GM19099 (cell line): ENCODE results near the gene DYNLT5.

ENCODE experiments used
- POLR2A ChIP-seq: IDR thresholded peaks from 3 replicates; pipeline ENCODE4 v1.6.1; 2011; ENCODE audit warnings: low read depth; ENCODE audit not compliant: insufficient read length; ENCODE audit errors: extremely low read depth

Gene DYNLT5

GRCh38 chr1:66737836-66738235 lies 14.4 kb upstream of the DYNLT5 start:
- no peak for TF ChIP-seq POLR2A

DNA sequence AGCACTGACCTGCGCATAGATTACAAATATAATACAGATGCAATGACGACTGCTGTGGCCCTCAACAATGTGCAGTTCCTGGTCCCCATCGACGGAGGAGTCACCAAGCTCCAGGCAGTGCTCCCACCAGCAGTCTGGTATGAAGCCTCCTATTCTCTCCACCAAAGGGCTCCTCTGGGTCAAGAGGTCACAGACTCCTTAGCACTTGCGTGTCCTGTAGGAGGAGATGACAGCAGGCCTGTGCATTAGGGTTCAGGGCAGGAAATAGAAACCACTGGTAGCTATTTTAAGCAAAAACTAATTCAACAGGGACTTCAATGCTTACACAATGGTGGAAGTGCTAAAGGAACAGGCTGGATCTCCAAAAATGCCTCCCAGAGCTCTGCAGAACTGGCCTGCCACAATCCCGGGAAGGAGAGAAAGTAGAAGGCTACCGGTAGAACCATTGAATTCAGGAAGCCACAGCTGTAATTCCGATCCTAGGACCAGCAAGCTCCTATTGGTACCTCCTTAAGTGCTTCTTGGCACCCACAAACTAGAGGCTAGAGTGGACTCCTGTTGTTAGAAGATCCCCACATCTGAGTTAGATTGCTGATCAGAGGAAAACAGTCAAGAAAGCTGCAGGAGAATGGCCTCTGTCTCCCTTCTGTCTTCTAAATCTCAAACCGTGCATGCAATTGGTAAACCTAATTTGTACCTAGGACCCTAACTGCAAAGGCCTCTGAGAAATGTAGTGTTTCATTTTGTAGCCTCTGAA lies 12.7 kb upstream of the DYNLT5 start:
- TF ChIP-seq POLR2A, result no peak

GRCh38 chr1:66745451-66745850 lies 6.8 kb upstream of the DYNLT5 start:
- TF ChIP-seq POLR2A, result no peak

GRCh38 chr1:66747501-66747900 lies 4.8 kb upstream of the DYNLT5 start:
- TF ChIP-seq POLR2A, result no peak

- no peak for TF ChIP-seq POLR2A
Observed at GRCh38 chr1:66750577-66750976, 1.7 kb upstream of the DYNLT5 start.

DNA sequence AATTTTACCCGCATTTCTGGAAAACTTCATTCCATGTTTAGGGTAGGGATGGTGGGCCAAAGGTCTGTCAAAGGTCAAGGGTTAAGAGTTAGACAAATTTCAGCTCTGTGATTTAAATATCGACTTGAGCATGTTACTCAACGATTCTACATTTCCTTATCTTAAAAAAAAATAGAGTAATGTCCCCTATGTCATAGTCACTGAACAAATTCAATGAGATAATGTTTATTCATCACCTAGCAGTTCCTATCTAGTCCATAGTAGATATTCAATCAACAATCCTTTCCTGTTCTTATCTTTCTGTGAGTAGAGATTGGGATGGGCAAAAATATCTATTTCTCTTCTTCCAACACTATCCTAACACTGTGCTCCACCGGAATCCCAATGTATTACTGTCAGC lies 1.1 kb upstream of the DYNLT5 start:
- no peak for TF ChIP-seq POLR2A

DNA sequence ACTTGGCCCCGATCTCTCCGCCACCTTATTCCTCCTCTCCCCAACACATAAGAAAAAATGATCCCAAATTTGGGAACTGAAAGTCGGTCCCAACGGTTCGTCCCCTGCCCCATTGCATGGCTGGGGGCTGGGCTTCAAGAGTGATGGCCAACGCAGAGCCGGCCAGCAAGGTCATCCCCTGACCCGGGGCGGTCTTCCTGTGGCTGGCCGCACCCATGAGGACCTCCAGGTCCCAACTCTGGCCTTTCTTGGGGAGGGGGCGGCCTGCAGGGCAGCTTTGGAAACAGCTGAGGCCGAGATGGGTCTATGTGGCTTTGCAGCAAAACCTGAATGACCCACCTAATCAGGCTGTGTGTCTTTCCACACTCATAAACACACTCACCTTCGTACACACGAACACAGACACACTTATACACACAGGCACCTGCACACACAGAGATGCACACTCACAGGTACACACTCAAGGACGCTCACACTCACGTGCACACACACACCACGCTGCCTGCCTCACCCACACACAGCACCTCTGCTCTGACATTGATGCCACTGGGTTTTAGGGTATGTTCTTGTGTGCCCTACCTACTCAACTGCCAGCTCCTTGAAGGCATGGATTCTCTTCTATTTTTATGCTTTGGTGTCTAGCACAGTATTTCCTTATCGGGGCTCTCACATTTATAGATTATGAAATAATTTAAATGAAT lies 562 bp downstream of the DYNLT5 start:
- TF ChIP-seq POLR2A, result no peak

- no peak for TF ChIP-seq POLR2A
Observed at GRCh38 chr1:66757722-66758240, 5.5 kb downstream of the DYNLT5 start.

DNA sequence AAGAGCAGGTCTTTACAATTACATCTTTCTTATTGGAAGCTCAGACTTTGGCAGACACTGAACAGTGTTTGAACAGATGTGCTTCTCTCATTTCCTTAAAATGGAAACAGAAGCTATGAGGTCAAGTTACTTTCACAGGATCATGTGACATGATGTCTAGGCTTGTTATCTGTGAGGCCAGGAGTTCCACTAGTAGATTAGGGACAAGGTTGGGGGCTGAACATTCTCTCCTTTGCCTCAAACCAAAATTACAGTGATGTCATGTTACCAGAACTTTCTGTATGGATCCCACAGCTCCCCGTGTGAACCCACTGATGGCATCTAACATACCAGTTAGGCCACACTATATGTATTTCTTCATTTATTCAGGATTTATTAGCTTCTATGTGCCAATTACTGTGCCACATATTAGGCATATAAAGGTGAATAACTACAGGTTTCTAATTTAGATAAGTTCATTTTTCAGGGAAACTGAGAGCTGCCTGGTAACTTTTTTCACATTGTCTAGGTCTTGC lies 6.0 kb downstream of the DYNLT5 start:
- TF ChIP-seq POLR2A, result no peak

DNA sequence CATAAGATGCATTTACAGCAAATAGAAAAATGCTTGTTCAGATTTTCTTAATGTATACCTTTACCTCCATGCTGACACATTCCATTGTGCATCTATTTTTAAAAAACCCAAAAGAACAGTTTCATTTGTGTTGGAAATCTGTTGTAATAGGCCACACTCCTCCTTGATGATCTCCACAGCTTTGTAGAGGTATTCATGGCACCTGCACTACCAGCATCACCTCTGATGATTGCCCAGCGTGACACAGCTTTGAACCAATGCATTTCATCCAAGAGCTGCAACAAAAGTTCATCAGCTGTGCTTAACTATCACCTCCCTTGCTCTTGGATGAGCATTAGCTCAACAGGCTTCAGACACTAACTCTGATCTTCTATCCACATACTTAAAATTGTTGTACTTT lies 8.2 kb downstream of the DYNLT5 start:
- no peak for TF ChIP-seq POLR2A

GRCh38 chr1:66761221-66761620 lies 9.0 kb downstream of the DYNLT5 start:
- TF ChIP-seq POLR2A, result no peak

DNA sequence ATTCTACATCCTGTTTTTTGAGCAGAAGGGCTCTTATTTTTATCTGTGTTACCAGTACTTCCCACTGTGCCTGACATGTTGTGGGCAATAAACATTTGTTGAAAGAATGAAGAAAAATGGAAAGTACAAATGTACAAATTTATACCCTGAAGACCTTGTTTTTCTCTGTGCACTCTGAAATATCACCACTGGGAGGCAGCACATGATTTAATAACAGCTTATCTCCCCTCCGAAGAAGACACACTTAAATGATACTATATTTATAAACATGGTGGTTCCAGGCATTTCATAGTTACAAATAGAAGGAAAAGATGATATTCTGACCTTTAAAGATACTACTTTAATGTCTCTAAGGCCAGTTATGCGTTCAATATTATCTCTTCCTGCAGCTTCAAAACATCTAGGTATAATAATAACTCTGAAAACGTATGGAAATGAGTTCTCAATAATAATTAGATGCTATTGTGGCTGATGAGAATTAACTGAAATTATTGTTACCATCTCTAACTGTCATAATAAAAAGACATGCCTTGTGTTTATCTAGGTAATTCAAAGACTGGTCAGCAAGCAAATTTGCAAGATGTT lies 12.8 kb downstream of the DYNLT5 start:
- no peak for TF ChIP-seq POLR2A

DNA sequence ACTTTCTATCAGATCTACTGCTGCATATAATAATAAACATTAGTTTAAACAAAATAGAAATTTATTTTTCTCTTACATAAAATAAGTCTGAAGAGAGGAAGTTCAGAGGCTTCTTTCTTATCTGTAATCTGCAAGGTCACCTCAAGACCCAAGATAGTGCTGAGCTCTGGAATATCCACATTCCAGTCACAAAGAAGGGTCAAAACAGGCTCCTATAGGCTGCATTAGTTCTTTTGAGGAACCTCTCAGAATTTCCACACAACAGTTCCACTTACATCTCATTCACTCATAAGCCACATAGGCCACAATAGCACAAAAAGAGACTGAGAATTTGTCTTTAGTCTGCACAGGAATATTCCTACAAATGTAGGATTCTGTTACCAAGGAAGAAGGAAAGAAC lies 15.4 kb downstream of the DYNLT5 start:
- TF ChIP-seq POLR2A, result no peak

DNA sequence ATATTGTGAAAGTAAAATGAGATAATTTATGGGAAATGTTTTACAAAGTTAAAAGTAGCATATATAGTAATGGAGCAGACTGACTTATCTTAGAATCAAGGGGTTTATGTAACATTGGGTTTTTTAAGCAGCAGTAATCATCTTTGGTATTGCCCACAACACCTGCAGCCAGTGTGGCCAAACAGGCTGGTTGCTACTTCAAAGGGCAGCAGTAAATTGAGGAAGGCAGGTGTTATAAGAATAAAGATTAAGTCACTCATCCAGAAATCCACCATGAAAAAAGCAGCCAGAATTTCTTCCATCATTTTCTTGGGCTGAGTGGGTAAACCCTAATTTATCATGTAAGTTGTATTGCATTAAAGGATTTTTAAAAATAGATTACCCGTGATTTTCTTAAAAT lies 16.7 kb downstream of the DYNLT5 start:
- no peak for TF ChIP-seq POLR2A

DNA sequence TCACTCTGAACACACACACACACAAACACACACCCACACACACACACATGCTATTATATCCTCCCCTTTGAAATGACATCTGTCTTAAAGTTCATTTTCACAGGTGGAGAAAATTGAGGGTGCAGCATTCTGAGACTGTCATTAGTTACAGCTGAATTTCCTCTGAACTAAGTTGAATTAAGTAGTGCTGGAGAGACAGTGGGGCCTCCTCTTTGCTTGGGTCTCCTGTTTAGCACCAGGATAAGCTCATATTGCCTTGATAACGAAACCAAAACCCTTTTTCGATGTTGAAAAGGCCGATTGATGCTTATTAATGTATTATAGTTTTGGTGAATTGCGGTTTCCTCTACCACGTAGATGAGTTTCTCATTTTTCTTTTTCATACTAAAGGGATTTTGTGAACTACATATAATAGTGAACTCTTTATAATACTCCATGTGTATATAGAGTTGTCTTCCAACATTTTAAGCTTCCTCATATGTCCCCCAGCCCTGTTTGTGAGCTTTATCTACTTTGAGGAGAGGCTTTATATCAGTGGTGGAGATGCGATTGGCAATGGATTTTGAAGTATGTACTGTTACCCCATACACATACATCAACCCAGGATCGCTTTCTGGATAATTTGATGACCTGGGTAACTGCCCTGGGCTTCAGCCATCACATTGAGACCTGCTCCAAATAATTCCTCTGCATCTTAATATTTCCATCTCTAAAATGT lies 17.4 kb downstream of the DYNLT5 start:
- TF ChIP-seq POLR2A, result no peak

DNA sequence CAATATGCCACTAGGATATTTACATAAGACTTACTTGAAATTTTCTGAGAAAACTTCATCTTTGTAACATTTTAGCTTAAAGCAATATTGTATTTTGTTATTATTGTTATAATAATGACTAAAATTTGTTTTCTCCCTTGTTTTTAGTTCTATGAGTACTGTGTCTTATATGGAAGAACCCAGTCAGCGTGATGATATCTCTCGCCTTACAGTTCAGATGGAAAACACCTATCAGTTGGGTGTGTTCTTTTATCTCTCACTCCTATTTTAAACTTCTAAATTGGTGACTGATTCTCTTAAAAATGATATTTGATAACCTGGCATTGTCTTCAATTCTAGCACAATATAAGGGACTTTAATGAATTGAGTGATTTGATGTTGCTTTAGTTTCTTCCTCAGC lies 18.0 kb downstream of the DYNLT5 start:
- no peak for TF ChIP-seq POLR2A

DNA sequence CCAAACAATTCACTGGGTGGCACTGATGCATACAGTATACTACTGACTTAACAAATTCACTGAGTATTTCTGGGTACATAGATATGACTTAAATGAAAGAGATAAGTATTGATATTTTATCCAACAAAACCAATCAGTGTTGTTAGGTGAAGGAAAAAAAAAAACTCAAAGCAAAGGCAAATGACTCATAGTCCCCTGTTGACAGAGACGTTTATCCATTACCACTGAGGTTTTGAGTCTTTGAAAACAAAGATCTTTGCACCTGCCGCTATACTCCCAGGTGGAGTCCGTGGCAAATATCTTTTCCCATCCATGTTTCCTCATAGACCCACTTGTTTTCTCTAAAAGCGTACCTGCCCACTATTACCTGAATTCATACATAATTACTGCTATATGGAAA lies 18.4 kb downstream of the DYNLT5 start:
- no peak for TF ChIP-seq POLR2A
